Choroid plexus epithelial cell (primary cell): Measurements from ENCODE around the gene TEDDM1.

Experiments used
- DNase-seq: peaks from one replicate; pipeline ENCODE4 v3.0.0-alpha.2; 2010; ENCODE audit warnings: low read depth
- H3K4me3 ChIP-seq: 2 replicates; pipeline ENCODE4 v1.5.1; 2011; ENCODE audit warnings: low read depth, mild to moderate bottlenecking, control low read depth, low read length, moderate library complexity
- CTCF ChIP-seq: conservative IDR thresholded peaks from 2 replicates; pipeline ENCODE4 v1.5.1; 2011; ENCODE audit warnings: low read depth, mild to moderate bottlenecking, control low read depth, inconsistent platforms, low read length, moderate library complexity

TEDDM1 gene

GRCh38 chr1:182426442-182427430 is 26.3 kb upstream of the TEDDM1 start:
- DNase-seq: no peak
- no peak overlapping the region for H3K4me3 ChIP-seq
- TF ChIP-seq CTCF: no peak

DNA sequence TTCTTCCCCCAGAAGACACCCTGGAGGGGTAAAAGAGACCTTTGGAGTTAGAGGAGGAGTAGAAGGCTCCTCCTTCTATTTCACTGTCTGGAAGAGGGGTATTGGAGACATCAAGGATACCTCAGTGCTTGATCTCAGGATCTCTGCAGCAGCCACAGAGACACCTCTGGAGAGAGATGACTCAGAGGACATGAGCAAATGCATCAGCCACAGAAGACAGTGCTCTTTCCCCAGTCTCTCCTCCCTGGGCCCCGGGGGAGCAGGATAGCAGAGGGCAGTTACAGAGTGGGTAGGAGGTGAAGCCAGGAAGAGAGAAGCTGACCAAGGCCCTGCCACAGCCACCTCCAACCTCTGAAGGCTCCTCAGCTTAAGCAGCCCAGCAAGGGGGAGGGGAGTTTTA is 15.3 kb upstream of the TEDDM1 start:
- H3K4me3 ChIP-seq: no peak overlapping the region
- no peak for DNase-seq
- no peak for TF ChIP-seq CTCF

GRCh38 chr1:182413969-182414368 is 13.5 kb upstream of the TEDDM1 start:
- DNase-seq: no peak
- TF ChIP-seq CTCF: no peak
- H3K4me3 ChIP-seq: no peak overlapping the region

GRCh38 chr1:182413486-182413885 is 13.0 kb upstream of the TEDDM1 start:
- H3K4me3 ChIP-seq: no peak overlapping the region
- no peak for TF ChIP-seq CTCF
- no peak for DNase-seq

- DNase-seq: no peak
- TF ChIP-seq CTCF: no peak
- no peak overlapping the region for H3K4me3 ChIP-seq
Observed at GRCh38 chr1:182410620-182411273, 10.3 kb upstream of the TEDDM1 start.

DNA sequence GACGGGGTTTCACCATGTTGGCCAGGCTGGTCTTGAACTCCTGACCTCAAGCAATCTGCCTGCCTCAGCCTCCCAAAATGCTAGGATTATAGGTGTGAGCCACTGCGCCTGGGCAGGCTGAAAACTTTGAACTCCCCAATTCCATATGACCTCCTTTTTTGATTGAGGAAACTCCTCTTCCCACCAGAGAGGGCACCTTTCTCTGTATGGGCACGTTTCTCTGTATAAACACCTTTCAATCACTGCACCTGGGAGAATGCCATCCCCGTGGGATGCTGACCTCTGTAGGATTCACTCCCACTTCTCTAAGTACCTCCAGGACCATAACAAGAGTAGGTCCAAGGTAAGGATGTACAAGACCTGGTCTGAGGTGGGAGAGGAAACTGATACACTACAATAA is 9.7 kb upstream of the TEDDM1 start:
- no peak for TF ChIP-seq CTCF
- H3K4me3 ChIP-seq: no peak overlapping the region
- no peak for DNase-seq
